ENCODE measurements around the gene ABCC12. TPM values are rescaled to one million over a fixed set of nuclear protein-coding genes. Genes with fewer than 3 reads are reported as not detected.

Gene ABCC12
- not detected for total RNA-seq
- polyA plus RNA-seq: not detected
- long read RNA-seq, donor 1: 0 reads
- long read RNA-seq, donor 2: 0 reads
- long read RNA-seq, donor 3: 0 reads
- long read RNA-seq, donor 4: 0 reads

- Histone ChIP-seq H3K27me3 (ENCODE audit: control insufficient read depth, insufficient read depth) (no peaks in the 10 kb centered on the region), H3K9me3 (ENCODE audit: control insufficient read depth, low read length) (no peaks in the 10 kb centered on the region), H3K27ac (ENCODE audit: low read length) (no peak within 1 kb of the TSS), H3K4me1 (ENCODE audit: control insufficient read depth, insufficient read depth, low read length) (no peaks in the 10 kb centered on the region), H3K4me3 (ENCODE audit: low read length) (no peak within 1 kb of the TSS)
- ATAC-seq (peak in 1 of 2 donors; percentile 35), DNase-seq (no peak)
- WGBS: 46% methylated on average over 24 of the region's 24 CpGs
- intact Hi-C loops (cut with DNase I): loop anchor here (2.0 to 10.0 kb wide), 5 partner anchors 1014 to 1211 kb away; partner anchors contain the start of gene NETO2 (in 1 of the 4)
Measured at GRCh38 chr16:48155926-48156789, at the start of gene ABCC12. Gene ABCC12, minus strand, starts transcription at chr16:48155993. Its CDS starts 9,569 bp downstream, at chr16:48146424.

GRCh38 chr16:48204825-48205151 is 49.0 kb upstream of the ABCC12 start:
- no peaks in the 10 kb centered on the region for H3K9me3 ChIP-seq (ENCODE audit: control insufficient read depth, low read length)
- no peak for DNase-seq
- intact Hi-C loops (cut with DNase I): no loop called here
- WGBS: 85% methylated on average over 6 of the region's 6 CpGs
- no peak for ATAC-seq
- H3K4me3 ChIP-seq (ENCODE audit: low read length): no peak overlapping the region
- no peaks in the 10 kb centered on the region for H3K27me3 ChIP-seq (ENCODE audit: control insufficient read depth, insufficient read depth)
- no peak overlapping the region for H3K27ac ChIP-seq (ENCODE audit: low read length)
- H3K4me1 ChIP-seq (ENCODE audit: control insufficient read depth, insufficient read depth, low read length): no peaks in the 10 kb centered on the region

- no peak overlapping the region for H3K4me3 ChIP-seq (ENCODE audit: low read length)
- no peaks in the 10 kb centered on the region for H3K27me3 ChIP-seq (ENCODE audit: control insufficient read depth, insufficient read depth)
- DNase-seq: no peak
- H3K4me1 ChIP-seq (ENCODE audit: control insufficient read depth, insufficient read depth, low read length): no peaks in the 10 kb centered on the region
- intact Hi-C loops (cut with DNase I): no loop called here
- peak; percentile 84 to 88 for ATAC-seq
- 67% methylated on average over 8 of the region's 8 CpGs for WGBS
- H3K27ac ChIP-seq (ENCODE audit: low read length): no peak overlapping the region
- H3K9me3 ChIP-seq (ENCODE audit: control insufficient read depth, low read length): no peaks in the 10 kb centered on the region
Measured at GRCh38 chr16:48203974-48204824, 48.4 kb upstream of the ABCC12 start.

- peak in 1 of 3 donors; percentile 60 for DNase-seq
- intact Hi-C loops (cut with DNase I): no loop called here
- Histone ChIP-seq H3K4me1 (ENCODE audit: control insufficient read depth, insufficient read depth, low read length) (no peaks in the 10 kb centered on the region), H3K27ac (ENCODE audit: low read length) (no peak overlapping the region), H3K27me3 (ENCODE audit: control insufficient read depth, insufficient read depth) (no peaks in the 10 kb centered on the region), H3K9me3 (ENCODE audit: control insufficient read depth, low read length) (no peaks in the 10 kb centered on the region), H3K4me3 (ENCODE audit: low read length) (no peak overlapping the region)
- no peak for ATAC-seq
- WGBS: 62% methylated on average over 6 of the region's 6 CpGs
Measured at GRCh38 chr16:48201515-48202201, 45.9 kb upstream of the ABCC12 start.

GRCh38 chr16:48197294-48197693 is 41.5 kb upstream of the ABCC12 start:
- ATAC-seq (no peak), DNase-seq (no peak)
- no peak overlapping the region for H3K27ac ChIP-seq (ENCODE audit: low read length)
- H3K27me3 ChIP-seq (ENCODE audit: control insufficient read depth, insufficient read depth): no peaks in the 10 kb centered on the region
- H3K4me3 ChIP-seq (ENCODE audit: low read length): no peak overlapping the region
- H3K9me3 ChIP-seq (ENCODE audit: control insufficient read depth, low read length): no peaks in the 10 kb centered on the region
- intact Hi-C loops (cut with DNase I): no loop called here
- WGBS: 80% methylated on average over 3 of the region's 3 CpGs
- no peaks in the 10 kb centered on the region for H3K4me1 ChIP-seq (ENCODE audit: control insufficient read depth, insufficient read depth, low read length)

GRCh38 chr16:48194828-48195556 is 39.2 kb upstream of the ABCC12 start:
- DNase-seq (no peak), ATAC-seq (no peak)
- WGBS: 44% methylated on average over 5 of the region's 5 CpGs
- Histone ChIP-seq H3K27me3 (ENCODE audit: control insufficient read depth, insufficient read depth) (no peaks in the 10 kb centered on the region), H3K4me3 (ENCODE audit: low read length) (no peak overlapping the region), H3K27ac (ENCODE audit: low read length) (no peak overlapping the region), H3K9me3 (ENCODE audit: control insufficient read depth, low read length) (no peaks in the 10 kb centered on the region), H3K4me1 (ENCODE audit: control insufficient read depth, insufficient read depth, low read length) (no peaks in the 10 kb centered on the region)
- intact Hi-C loops (cut with DNase I): no loop called here

- H3K27ac ChIP-seq (ENCODE audit: low read length): no peak overlapping the region
- WGBS: 85% methylated on average over 7 of the region's 7 CpGs
- H3K4me1 ChIP-seq (ENCODE audit: control insufficient read depth, insufficient read depth, low read length): no peaks in the 10 kb centered on the region
- H3K4me3 ChIP-seq (ENCODE audit: low read length): no peak overlapping the region
- DNase-seq (no peak), ATAC-seq (no peak)
- no peaks in the 10 kb centered on the region for H3K9me3 ChIP-seq (ENCODE audit: control insufficient read depth, low read length)
- no peaks in the 10 kb centered on the region for H3K27me3 ChIP-seq (ENCODE audit: control insufficient read depth, insufficient read depth)
- intact Hi-C loops (cut with DNase I): no loop called here
Measured at GRCh38 chr16:48193846-48194245, 38.1 kb upstream of the ABCC12 start.

- Histone ChIP-seq H3K9me3 (ENCODE audit: control insufficient read depth, low read length) (no peaks in the 10 kb centered on the region), H3K4me1 (ENCODE audit: control insufficient read depth, insufficient read depth, low read length) (no peaks in the 10 kb centered on the region), H3K27me3 (ENCODE audit: control insufficient read depth, insufficient read depth) (no peaks in the 10 kb centered on the region), H3K4me3 (ENCODE audit: low read length) (no peak overlapping the region), H3K27ac (ENCODE audit: low read length) (no peak overlapping the region)
- DNase-seq: no peak
- ATAC-seq: no peak
- WGBS: 82% methylated on average over 6 of the region's 6 CpGs
- intact Hi-C loops (cut with DNase I): no loop called here
Measured at GRCh38 chr16:48188449-48189102, 32.8 kb upstream of the ABCC12 start.

GRCh38 chr16:48187779-48188178 is 32.0 kb upstream of the ABCC12 start:
- Histone ChIP-seq H3K9me3 (ENCODE audit: control insufficient read depth, low read length) (no peaks in the 10 kb centered on the region), H3K27ac (ENCODE audit: low read length) (no peak overlapping the region), H3K4me3 (ENCODE audit: low read length) (no peak overlapping the region), H3K27me3 (ENCODE audit: control insufficient read depth, insufficient read depth) (no peaks in the 10 kb centered on the region), H3K4me1 (ENCODE audit: control insufficient read depth, insufficient read depth, low read length) (no peaks in the 10 kb centered on the region)
- 87% methylated on average over 4 of the region's 4 CpGs for WGBS
- no peak for ATAC-seq
- intact Hi-C loops (cut with DNase I): no loop called here
- no peak for DNase-seq

- Histone ChIP-seq H3K27me3 (ENCODE audit: control insufficient read depth, insufficient read depth) (no peaks in the 10 kb centered on the region), H3K27ac (ENCODE audit: low read length) (no peak overlapping the region), H3K9me3 (ENCODE audit: control insufficient read depth, low read length) (no peaks in the 10 kb centered on the region), H3K4me3 (ENCODE audit: low read length) (no peak overlapping the region), H3K4me1 (ENCODE audit: control insufficient read depth, insufficient read depth, low read length) (no peaks in the 10 kb centered on the region)
- intact Hi-C loops (cut with DNase I): no loop called here
- DNase-seq (no peak), ATAC-seq (no peak)
- 79% methylated on average over 6 of the region's 6 CpGs for WGBS
Measured at GRCh38 chr16:48184681-48185080, 28.9 kb upstream of the ABCC12 start.
